Heart left ventricle (tissue), 13 donors: ENCODE data around the gene PGLYRP2.

Source experiments
- CTCF ChIP-seq, 12 donors: fragments of 200-600 bp; sonication (generic) in 4 of 12; IDR thresholded peaks; one replicate each; pipeline versions ENCODE4 v1.5.0 to v1.8.0; 2018 to 2022; ENCODE audit warnings: antibody characterized with exemption in 12 of 12, mild to moderate bottlenecking in 5 of 12
- POLR2A ChIP-seq, 2 donors: fragments of 450-650 bp; IDR thresholded peaks; one replicate each; pipeline ENCODE4 v1.6.1; 2017; ENCODE audit warnings: antibody characterized with exemption in 2 of 2, mild to moderate bottlenecking in 2 of 2, moderate library complexity in 2 of 2
- donor health status: ischemic (EF 13 %, LVEDD 7.1; RV severe dilation, severe dysfunction).
- donor health status: DM: no; HTN: yes; CAD: no.
- donor health status: DM: no; HTN: no; CAD: no.
- donor health status: ischemic (EF 25% LVEDD 6.9; RV normal size, moderate dysfunction).
- donor health status: ischemic (EF 25% LVEDD 5.7; RV mildly dilated, moderate dysfunction).
- donor health status: ischemic (EF 35%, LVEDD 5.7; RV mildly dilated, moderate dysfunction).
- donor health status: nonischemic (EF 11% LVEDD 7.7; RV severe dilation, severe dysfunction).
- donor health status: DM: yes; HTN: yes; CAD: no.
- donor health status: PGD.
- donor health status: ischemic (EF 29% LVEDD 5.4; RV normal size, mild dysfunction).
- donor health status: nonischemic (EF 23%, LVEDD 6.1; RV moderate dilation, normal function).

- TF ChIP-seq CTCF (IDR thresholded peaks at IDR 0.05) (no peak), POLR2A (IDR thresholded peaks at IDR 0.05) (no peak)
Measured at GRCh38 chr19:15502264-15502663, 23.0 kb upstream of the PGLYRP2 start.
